CD8-positive, alpha-beta memory T cell (primary cell): ENCODE measurements around the gene LYSET. TPM values are rescaled to one million over a fixed set of nuclear protein-coding genes. Genes with fewer than 3 reads are reported as not detected.

Experiments used
- CTCF ChIA-PET: fragments of 350-600 bp; sonication (Branson Sonifier 250); formaldehyde crosslinking; loops from one replicate; lab custom pipeline; 2021; ENCODE audit warnings: antibody characterized with exemption; lab: Charles Lee
- POLR2A ChIA-PET: fragments of 350-600 bp; sonication (Branson Sonifier 250); formaldehyde crosslinking; loops from one replicate; lab custom pipeline; 2021; ENCODE audit warnings: antibody characterized with exemption; lab: Charles Lee
- DNase-seq, 5 donors: peaks; one replicate each; pipeline versions ENCODE4 v3.0.0 to v3.0.0-alpha.2; 2020 to 2022; ENCODE audit warnings: mixed read lengths in 1 of 5
- H3K27ac ChIP-seq: one replicate; pipeline ENCODE4 v1.7.0; 2013; ENCODE audit warnings: low read depth, mild to moderate bottlenecking, low read length, moderate library complexity
- H3K27me3 ChIP-seq: 2 replicates; pipeline ENCODE4 v1.7.0; 2013; ENCODE audit warnings: low read length, mild to moderate bottlenecking; ENCODE audit not compliant: insufficient read depth, poor library complexity, severe bottlenecking
- H3K36me3 ChIP-seq: 2 replicates; pipeline ENCODE4 v1.7.0; 2013; ENCODE audit warnings: mild to moderate bottlenecking, low read length, moderate library complexity; ENCODE audit not compliant: insufficient read depth
- H3K4me1 ChIP-seq: 2 replicates; pipeline ENCODE4 v1.7.0; 2013; ENCODE audit warnings: mild to moderate bottlenecking, low read length, moderate library complexity; ENCODE audit not compliant: insufficient read depth
- H3K4me3 ChIP-seq: 2 replicates; pipeline ENCODE4 v1.7.0; 2013; ENCODE audit warnings: mild to moderate bottlenecking, low read length
- H3K9me3 ChIP-seq: 2 replicates; pipeline ENCODE4 v1.7.0; 2013; ENCODE audit warnings: mild to moderate bottlenecking, low read length
- H3K27ac Mint-ChIP-seq, 8 donors: one replicate each; pipeline ENCODE4 v1.8.0; 2020 to 2021; ENCODE audit warnings: mixed read lengths in 8 of 8, mild to moderate bottlenecking in 6 of 8, inconsistent platforms in 3 of 8, moderate library complexity in 3 of 8
- H3K27me3 Mint-ChIP-seq, 2 donors: one replicate each; pipeline ENCODE4 v1.8.0; 2020 to 2021; ENCODE audit warnings: mixed read lengths in 2 of 2, mild to moderate bottlenecking in 1 of 2, moderate library complexity in 1 of 2
- H3K36me3 Mint-ChIP-seq, 3 donors: one replicate each; pipeline ENCODE4 v1.8.0; 2020 to 2021; ENCODE audit warnings: mixed read lengths in 3 of 3, inconsistent platforms in 1 of 3, mild to moderate bottlenecking in 1 of 3
- H3K4me1 Mint-ChIP-seq, 3 donors: one replicate each; pipeline ENCODE4 v1.8.0; 2020 to 2021; ENCODE audit warnings: mixed read lengths in 3 of 3, inconsistent platforms in 1 of 3, mild to moderate bottlenecking in 1 of 3
- H3K4me3 Mint-ChIP-seq, 7 donors: one replicate each; pipeline ENCODE4 v1.8.0; 2020 to 2021; ENCODE audit warnings: mixed read lengths in 7 of 7, mild to moderate bottlenecking in 6 of 7, moderate library complexity in 4 of 7, inconsistent platforms in 2 of 7
- H3K9me3 Mint-ChIP-seq, 5 donors: one replicate each; pipeline ENCODE4 v1.8.0; 2020 to 2022; ENCODE audit warnings: mixed read lengths in 5 of 5, mild to moderate bottlenecking in 3 of 5, moderate library complexity in 2 of 5, inconsistent platforms in 1 of 5
- polyA plus RNA-seq: library from polyadenylated mRNA; unstranded; fragments of 300-500 nt; fragmentation: Illumina TruSeq; gene quantifications from one replicate; pipeline ENCODE4 v1.2.3, GENCODE V29; 2021
- total RNA-seq, 2 experiments: library from RNA; stranded (reverse); gene quantifications; one replicate each; pipeline ENCODE4 v1.2.3, GENCODE V29; 2021

Gene LYSET
- total and polyA plus RNA-seq, 3 experiments from 2014 or later = 19.3 to 37.9 (median 20.5) TPM

DNA sequence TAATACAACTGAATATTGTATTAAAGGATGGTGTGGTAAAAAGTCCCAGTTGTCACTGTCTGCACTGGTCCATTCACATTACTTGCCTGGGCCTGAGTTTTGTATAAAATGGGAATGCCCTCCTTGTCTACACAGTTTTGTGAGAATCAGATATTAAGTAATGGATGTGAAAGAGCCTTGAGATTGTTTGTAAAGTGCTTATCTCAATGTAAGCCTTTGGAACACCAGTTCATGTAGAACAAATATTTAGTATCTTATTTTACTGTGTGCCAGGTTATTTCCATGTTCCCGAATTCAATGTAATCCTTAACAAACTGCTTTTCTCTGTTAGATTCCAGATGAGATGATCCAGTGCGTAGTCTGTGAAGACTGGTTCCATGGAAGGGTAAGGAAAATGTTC, 29.5 kb downstream of the LYSET start:
- H3K27ac Mint-ChIP-seq = no peak overlapping the region
- no peaks in the 10 kb centered on the region for H3K9me3 ChIP-seq
- ChIA-PET CTCF (no interaction called here), POLR2A (no interaction called here)
- peaks cover 1 to 9% (median 2%) of the 10 kb centered on the region in 3 donors for H3K4me1 Mint-ChIP-seq
- H3K4me1 ChIP-seq = no peaks in the 10 kb centered on the region
- H3K4me3 Mint-ChIP-seq = no peak overlapping the region
- H3K36me3 Mint-ChIP-seq = peaks cover 9 to 68% (median 16%) of the 10 kb centered on the region in 3 donors
- no peaks in the 10 kb centered on the region for H3K9me3 Mint-ChIP-seq
- H3K36me3 ChIP-seq = peaks cover 9% of the 10 kb centered on the region
- no peak for DNase-seq
- no peak overlapping the region for H3K4me3 ChIP-seq
- H3K27me3 Mint-ChIP-seq = no peaks in the 10 kb centered on the region
- H3K27me3 ChIP-seq = no peaks in the 10 kb centered on the region
- no peak overlapping the region for H3K27ac ChIP-seq

GRCh38 chr14:93219103-93219726, 34.1 kb downstream of the LYSET start:
- H3K27me3 ChIP-seq = no peaks in the 10 kb centered on the region
- Mint-ChIP-seq H3K9me3 (no peaks in the 10 kb centered on the region), H3K36me3 (peaks cover 15 to 66% (median 25%) of the 10 kb centered on the region in 3 donors), H3K27ac (no peak overlapping the region), H3K4me3 (no peak overlapping the region), H3K27me3 (no peaks in the 10 kb centered on the region), H3K4me1 (no peaks in the 10 kb centered on the region)
- H3K4me3 ChIP-seq = no peak overlapping the region
- no peaks in the 10 kb centered on the region for H3K9me3 ChIP-seq
- ChIA-PET CTCF (interaction anchor here (1.0 to 1.3 kb wide), 7 partner anchors 12 to 264 kb away, joined by 4 to 10 read pairs (median 5); partner anchors contain the start of genes GON7 and UBR7), POLR2A (interaction anchor here (0.6 kb wide), 1 partner anchor 816 kb away, joined by 11 read pairs; no protein-coding TSS in a partner anchor)
- DNase-seq = peak; percentile 12 to 68 (median 23)
- H3K36me3 ChIP-seq = peaks cover 13% of the 10 kb centered on the region
- no peak overlapping the region for H3K27ac ChIP-seq
- no peaks in the 10 kb centered on the region for H3K4me1 ChIP-seq

DNA sequence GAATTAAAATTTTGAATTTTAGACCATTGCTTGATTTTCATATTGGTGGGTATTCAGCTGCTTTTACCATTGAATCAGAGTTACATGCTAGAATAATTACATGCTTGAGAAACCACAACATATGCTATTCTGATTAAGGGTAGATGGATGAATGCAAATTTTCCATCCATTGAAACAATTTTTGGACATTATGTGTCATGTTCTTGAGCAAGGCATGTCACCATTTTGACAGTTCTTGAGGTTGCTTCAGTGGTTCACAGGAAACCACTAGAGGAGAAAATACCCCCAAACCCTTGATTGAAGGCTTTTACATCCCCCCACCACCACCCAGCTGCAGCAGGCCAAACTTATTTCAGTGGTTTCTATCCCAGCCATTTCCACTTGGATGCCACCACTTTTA, 35.4 kb downstream of the LYSET start:
- peaks cover 13% of the 10 kb centered on the region for H3K36me3 ChIP-seq
- no peak overlapping the region for H3K4me3 ChIP-seq
- POLR2A ChIA-PET = no interaction called here

DNA sequence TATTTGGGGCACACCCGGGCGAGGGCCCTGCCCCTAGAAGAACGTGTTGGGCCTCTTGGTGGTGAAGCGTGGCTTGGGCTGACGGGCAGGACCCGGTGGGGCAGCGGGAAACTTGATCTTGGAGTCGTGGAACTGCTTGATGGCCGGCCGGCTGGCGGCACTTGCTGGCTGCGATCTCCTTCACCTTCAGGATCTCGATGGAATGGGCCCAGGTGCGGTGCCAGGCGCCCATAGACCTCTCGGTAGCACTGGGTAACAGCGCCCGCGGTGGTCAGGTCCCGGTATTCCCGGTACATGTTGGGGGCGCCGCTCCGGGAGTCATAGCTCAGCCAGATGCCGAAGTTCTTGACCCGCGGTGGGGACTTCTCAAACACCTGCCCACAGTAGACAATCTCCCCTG, 38.4 kb downstream of the LYSET start:
- DNase-seq = no peak
- no peaks in the 10 kb centered on the region for H3K4me1 Mint-ChIP-seq
- CTCF ChIA-PET = no interaction called here
- H3K36me3 Mint-ChIP-seq = peaks cover 31 to 74% (median 35%) of the 10 kb centered on the region in 3 donors
- no peak overlapping the region for H3K4me3 Mint-ChIP-seq
- H3K27ac Mint-ChIP-seq = no peak overlapping the region
- Histone ChIP-seq H3K9me3 (no peaks in the 10 kb centered on the region), H3K27ac (no peak overlapping the region), H3K4me1 (no peaks in the 10 kb centered on the region), H3K36me3 (peaks cover 26% of the 10 kb centered on the region), H3K4me3 (no peak overlapping the region), H3K27me3 (no peaks in the 10 kb centered on the region)
- H3K27me3 Mint-ChIP-seq = no peaks in the 10 kb centered on the region
- POLR2A ChIA-PET = no interaction called here
- no peaks in the 10 kb centered on the region for H3K9me3 Mint-ChIP-seq

More for the DNA sequence above, 35.4 kb downstream of the LYSET start:
- H3K27ac ChIP-seq = no peak overlapping the region
- no peaks in the 10 kb centered on the region for H3K9me3 ChIP-seq
- no peaks in the 10 kb centered on the region for H3K4me1 ChIP-seq
- no peaks in the 10 kb centered on the region for H3K4me1 Mint-ChIP-seq
- no peak for DNase-seq
- peak overlapping the region in 1 of 8 donors; percentile 65 for H3K27ac Mint-ChIP-seq
- no peaks in the 10 kb centered on the region for H3K27me3 ChIP-seq
- H3K27me3 Mint-ChIP-seq = no peaks in the 10 kb centered on the region
- no peaks in the 10 kb centered on the region for H3K9me3 Mint-ChIP-seq
- H3K36me3 Mint-ChIP-seq = peaks cover 15 to 68% (median 25%) of the 10 kb centered on the region in 3 donors
- CTCF ChIA-PET = no interaction called here
- no peak overlapping the region for H3K4me3 Mint-ChIP-seq

DNA sequence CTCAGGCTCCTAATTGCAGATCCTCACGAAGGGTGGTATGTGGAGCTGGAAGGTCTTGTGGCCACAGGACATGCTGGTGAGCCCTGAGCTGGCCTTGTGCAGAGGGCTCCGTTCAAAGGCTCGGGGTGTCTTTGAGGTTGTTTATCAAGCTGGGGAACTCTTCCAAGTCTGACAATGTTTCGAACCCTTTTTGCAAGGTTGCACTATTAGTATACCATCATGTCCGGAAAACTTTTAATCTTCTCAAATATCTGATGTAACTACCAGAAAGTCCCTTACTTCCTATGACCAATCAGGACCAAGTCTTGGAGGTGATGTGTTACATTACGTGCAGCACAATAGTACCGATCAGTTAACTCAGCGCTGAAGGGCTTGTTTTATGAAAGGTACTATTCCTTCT, 43.4 kb downstream of the LYSET start:
- ChIA-PET CTCF (no interaction called here), POLR2A (no interaction called here)
- no peak overlapping the region for H3K4me3 ChIP-seq
- Mint-ChIP-seq H3K27ac (no peak overlapping the region), H3K36me3 (peaks cover 19 to 54% (median 26%) of the 10 kb centered on the region in 3 donors), H3K4me1 (peaks cover 0 to 19% (median 11%) of the 10 kb centered on the region in 3 donors), H3K9me3 (no peaks in the 10 kb centered on the region), H3K4me3 (no peak overlapping the region), H3K27me3 (peaks cover 5% of the 10 kb centered on the region in 2 donors)
- H3K9me3 ChIP-seq = no peaks in the 10 kb centered on the region
- no peaks in the 10 kb centered on the region for H3K27me3 ChIP-seq
- no peak for DNase-seq
- H3K27ac ChIP-seq = no peak overlapping the region
- H3K36me3 ChIP-seq = peaks cover 26% of the 10 kb centered on the region
- H3K4me1 ChIP-seq = no peaks in the 10 kb centered on the region

- no peak for DNase-seq
- Histone ChIP-seq H3K9me3 (no peaks in the 10 kb centered on the region), H3K27ac (no peak overlapping the region), H3K4me3 (no peak overlapping the region), H3K4me1 (no peaks in the 10 kb centered on the region), H3K36me3 (peaks cover 26% of the 10 kb centered on the region), H3K27me3 (no peaks in the 10 kb centered on the region)
- H3K9me3 Mint-ChIP-seq = no peaks in the 10 kb centered on the region
- ChIA-PET CTCF (no interaction called here), POLR2A (no interaction called here)
- peak overlapping the region in 6 of 7 donors; percentile 16 to 86 (median 42) for H3K4me3 Mint-ChIP-seq
- peaks cover 0 to 19% (median 12%) of the 10 kb centered on the region in 3 donors for H3K4me1 Mint-ChIP-seq
- H3K27ac Mint-ChIP-seq = peak overlapping the region in 1 of 8 donors; percentile 88
- peaks cover 5% of the 10 kb centered on the region in 2 donors for H3K27me3 Mint-ChIP-seq
- peaks cover 19 to 35% (median 20%) of the 10 kb centered on the region in 3 donors for H3K36me3 Mint-ChIP-seq
These were observed 45.4 kb downstream of the LYSET start for GRCh38 chr14:93230539-93230938.

GRCh38 chr14:93231129-93231979, 46.2 kb downstream of the LYSET start:
- no peaks in the 10 kb centered on the region for H3K9me3 Mint-ChIP-seq
- H3K9me3 ChIP-seq = no peaks in the 10 kb centered on the region
- no peaks in the 10 kb centered on the region for H3K4me1 ChIP-seq
- H3K27ac ChIP-seq = no peak overlapping the region
- H3K4me3 ChIP-seq = no peak overlapping the region
- no peaks in the 10 kb centered on the region for H3K27me3 ChIP-seq
- H3K36me3 Mint-ChIP-seq = peaks cover 13 to 27% (median 18%) of the 10 kb centered on the region in 3 donors
- POLR2A ChIA-PET = no interaction called here
- H3K36me3 ChIP-seq = peaks cover 22% of the 10 kb centered on the region
- peaks cover 5% of the 10 kb centered on the region in 2 donors for H3K27me3 Mint-ChIP-seq
- H3K27ac Mint-ChIP-seq = no peak overlapping the region
- peaks cover 0 to 19% (median 12%) of the 10 kb centered on the region in 3 donors for H3K4me1 Mint-ChIP-seq
- peak overlapping the region in 6 of 7 donors; percentile 29 to 86 (median 54) for H3K4me3 Mint-ChIP-seq
- CTCF ChIA-PET = interaction anchor here (0.6 kb wide), 1 partner anchor 26 kb away, joined by 3 read pairs; no protein-coding TSS in a partner anchor
- DNase-seq = no peak
